Hepatocyte (in vitro differentiated cells): ENCODE results near the gene SLC7A8.

Source experiments
- EZH2phosphoT487 ChIP-seq: fragments of 200-600 bp; sonication (generic); IDR thresholded peaks from one replicate; pipeline ENCODE4 v1.6.1; 2018; ENCODE audit warnings: antibody characterized with exemption, mild to moderate bottlenecking, low read depth, moderate library complexity; ENCODE audit not compliant: unreplicated experiment, severe bottlenecking
- TF ChIP-seq, protein P1 (sequence below): fragments of 200-600 bp; sonication (generic); IDR thresholded peaks from 2 replicates; pipeline ENCODE4 v1.5.1; 2016; ENCODE audit warnings: antibody characterized with exemption, mild to moderate bottlenecking; ENCODE audit not compliant: poor library complexity

GRCh38 chr14:23129759-23130316 lies 53.6 kb downstream of the SLC7A8 start:
- TF ChIP-seq, protein P1, sequence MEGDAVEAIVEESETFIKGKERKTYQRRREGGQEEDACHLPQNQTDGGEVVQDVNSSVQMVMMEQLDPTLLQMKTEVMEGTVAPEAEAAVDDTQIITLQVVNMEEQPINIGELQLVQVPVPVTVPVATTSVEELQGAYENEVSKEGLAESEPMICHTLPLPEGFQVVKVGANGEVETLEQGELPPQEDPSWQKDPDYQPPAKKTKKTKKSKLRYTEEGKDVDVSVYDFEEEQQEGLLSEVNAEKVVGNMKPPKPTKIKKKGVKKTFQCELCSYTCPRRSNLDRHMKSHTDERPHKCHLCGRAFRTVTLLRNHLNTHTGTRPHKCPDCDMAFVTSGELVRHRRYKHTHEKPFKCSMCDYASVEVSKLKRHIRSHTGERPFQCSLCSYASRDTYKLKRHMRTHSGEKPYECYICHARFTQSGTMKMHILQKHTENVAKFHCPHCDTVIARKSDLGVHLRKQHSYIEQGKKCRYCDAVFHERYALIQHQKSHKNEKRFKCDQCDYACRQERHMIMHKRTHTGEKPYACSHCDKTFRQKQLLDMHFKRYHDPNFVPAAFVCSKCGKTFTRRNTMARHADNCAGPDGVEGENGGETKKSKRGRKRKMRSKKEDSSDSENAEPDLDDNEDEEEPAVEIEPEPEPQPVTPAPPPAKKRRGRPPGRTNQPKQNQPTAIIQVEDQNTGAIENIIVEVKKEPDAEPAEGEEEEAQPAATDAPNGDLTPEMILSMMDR, result no peak
- TF ChIP-seq EZH2phosphoT487, result no peak
